ENCODE measurements around the gene ABCF2. TPM values are rescaled to one million over a fixed set of nuclear protein-coding genes. Genes with fewer than 3 reads are reported as not detected.

ABCF2 gene
- total RNA-seq, 1 donor from 2014 or later, result 26.3 TPM

- Histone ChIP-seq H3K27ac (no peak overlapping the region), H3K27me3 (no peaks in the 10 kb centered on the region), H3K9me3 (no peaks in the 10 kb centered on the region), H3K4me1 (peaks cover 18% of the 10 kb centered on the region), H3K36me3 (peaks cover 53% of the 10 kb centered on the region), H3K4me3 (no peak overlapping the region)
- intact Hi-C loops (cut with DNase I), result no loop called here
- DNase-seq, result no peak
- no peak for ATAC-seq
- TF ChIP-seq, protein P1, sequence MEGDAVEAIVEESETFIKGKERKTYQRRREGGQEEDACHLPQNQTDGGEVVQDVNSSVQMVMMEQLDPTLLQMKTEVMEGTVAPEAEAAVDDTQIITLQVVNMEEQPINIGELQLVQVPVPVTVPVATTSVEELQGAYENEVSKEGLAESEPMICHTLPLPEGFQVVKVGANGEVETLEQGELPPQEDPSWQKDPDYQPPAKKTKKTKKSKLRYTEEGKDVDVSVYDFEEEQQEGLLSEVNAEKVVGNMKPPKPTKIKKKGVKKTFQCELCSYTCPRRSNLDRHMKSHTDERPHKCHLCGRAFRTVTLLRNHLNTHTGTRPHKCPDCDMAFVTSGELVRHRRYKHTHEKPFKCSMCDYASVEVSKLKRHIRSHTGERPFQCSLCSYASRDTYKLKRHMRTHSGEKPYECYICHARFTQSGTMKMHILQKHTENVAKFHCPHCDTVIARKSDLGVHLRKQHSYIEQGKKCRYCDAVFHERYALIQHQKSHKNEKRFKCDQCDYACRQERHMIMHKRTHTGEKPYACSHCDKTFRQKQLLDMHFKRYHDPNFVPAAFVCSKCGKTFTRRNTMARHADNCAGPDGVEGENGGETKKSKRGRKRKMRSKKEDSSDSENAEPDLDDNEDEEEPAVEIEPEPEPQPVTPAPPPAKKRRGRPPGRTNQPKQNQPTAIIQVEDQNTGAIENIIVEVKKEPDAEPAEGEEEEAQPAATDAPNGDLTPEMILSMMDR (IDR thresholded peaks at IDR 0.05), result no peak
Measured at GRCh38 chr7:151235091-151235787, 8.2 kb upstream of the ABCF2 start.

DNA sequence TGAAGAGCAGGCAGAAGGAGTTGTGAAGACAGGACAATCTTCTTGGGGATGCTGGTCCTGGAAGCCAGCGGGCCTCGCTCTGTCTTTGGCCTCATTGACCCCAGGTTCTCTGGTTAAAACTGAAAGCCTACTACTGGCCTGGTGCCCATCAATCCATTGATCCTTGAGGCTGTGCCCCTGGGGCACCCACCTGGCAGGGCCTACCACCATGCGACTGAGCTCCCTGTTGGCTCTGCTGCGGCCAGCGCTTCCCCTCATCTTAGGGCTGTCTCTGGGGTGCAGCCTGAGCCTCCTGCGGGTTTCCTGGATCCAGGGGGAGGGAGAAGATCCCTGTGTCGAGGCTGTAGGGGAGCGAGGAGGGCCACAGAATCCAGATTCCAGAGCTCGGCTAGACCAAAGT is 6.8 kb upstream of the ABCF2 start:
- Histone ChIP-seq H3K36me3 (peaks cover 39% of the 10 kb centered on the region), H3K4me1 (peaks cover 18% of the 10 kb centered on the region), H3K27ac (peak overlapping the region; percentile 87), H3K9me3 (no peaks in the 10 kb centered on the region), H3K4me3 (peak overlapping the region; percentile 88), H3K27me3 (no peaks in the 10 kb centered on the region)
- intact Hi-C loops (cut with DNase I), result no loop called here
- ATAC-seq (no peak), DNase-seq (no peak)
- TF ChIP-seq, protein P1 (IDR thresholded peaks at IDR 0.05), result no peak

- Histone ChIP-seq H3K4me1 (peaks cover 19% of the 10 kb centered on the region), H3K9me3 (no peaks in the 10 kb centered on the region), H3K27ac (peak overlapping the region; percentile 87), H3K27me3 (no peaks in the 10 kb centered on the region), H3K36me3 (peaks cover 32% of the 10 kb centered on the region), H3K4me3 (peak overlapping the region; percentile 88)
- DNase-seq, result peak; percentile 77
- TF ChIP-seq, protein P1 (IDR thresholded peaks at IDR 0.05), result no peak
- peak; percentile 71 for ATAC-seq
- intact Hi-C loops (cut with DNase I), result no loop called here
Measured at GRCh38 chr7:151232917-151233701, 6.1 kb upstream of the ABCF2 start.

GRCh38 chr7:151232091-151232916 is 5.3 kb upstream of the ABCF2 start, which contains the start of gene CHPF2:
CHPF2 (plus strand) TSS chr7:151232483; CDS start chr7:151234012, 1,529 bp downstream.
- intact Hi-C loops (cut with DNase I), result no loop called here
- ATAC-seq (peak; percentile 97), DNase-seq (peak; percentile 96)
- TF ChIP-seq, protein P1 (IDR thresholded peaks at IDR 0.05), result no peak
- Histone ChIP-seq H3K9me3 (no peaks in the 10 kb centered on the region), H3K27ac (peak within 1 kb of the TSS; percentile 87), H3K4me1 (peaks cover 25% of the 10 kb centered on the region), H3K27me3 (no peaks in the 10 kb centered on the region), H3K36me3 (peaks cover 24% of the 10 kb centered on the region), H3K4me3 (peak within 1 kb of the TSS; percentile 88)

DNA sequence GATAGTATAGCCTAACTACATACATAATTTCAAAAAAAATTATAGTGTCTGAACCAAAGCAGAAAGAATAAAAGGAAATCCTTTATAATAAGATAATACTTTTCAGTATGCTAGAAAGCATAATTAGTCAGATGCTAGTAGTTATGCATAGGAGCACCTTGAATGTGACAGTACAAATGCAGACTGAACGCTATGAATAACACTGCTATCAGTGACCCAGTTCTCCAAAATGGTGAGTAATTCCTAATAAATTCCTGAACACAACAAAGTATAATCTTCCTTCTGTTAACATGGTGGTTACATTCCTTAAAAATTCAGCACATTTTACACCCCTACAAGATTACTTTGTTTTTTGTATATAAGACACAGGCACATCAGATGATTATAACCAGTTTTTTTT is 4.1 kb upstream of the ABCF2 start:
- H3K4me3 ChIP-seq, result no peak overlapping the region
- no peak for ATAC-seq
- TF ChIP-seq, protein P1 (IDR thresholded peaks at IDR 0.05), result no peak
- DNase-seq, result no peak
- no peak overlapping the region for H3K27ac ChIP-seq
- H3K9me3 ChIP-seq, result no peaks in the 10 kb centered on the region
- intact Hi-C loops (cut with DNase I), result no loop called here
- H3K4me1 ChIP-seq, result peaks cover 28% of the 10 kb centered on the region
- no peaks in the 10 kb centered on the region for H3K27me3 ChIP-seq
- H3K36me3 ChIP-seq, result peaks cover 11% of the 10 kb centered on the region
